SK-N-SH treated with all-trans-retinoic acid at 6 μM for 48 hours (cell line): ENCODE results near the gene EPHB4.

Experiments used
- ATAC-seq: fragments of 200-7000 bp; cut with Tn5 transposase; 3 replicates; pipeline ENCODE4 v1.9.1; 2020; ENCODE audit warnings: mild to moderate bottlenecking, moderate library complexity
- ARNTL ChIP-seq: fragments of 450-650 bp; formaldehyde crosslinking; IDR thresholded peaks from 2 replicates; pipeline ENCODE4 v1.5.0; 2020; ENCODE audit warnings: low read depth, mild to moderate bottlenecking, moderate library complexity, borderline replicate concordance
- CSDC2 ChIP-seq: fragments of 250-450 bp; sonication (Bioruptor Pico); IDR thresholded peaks from 2 replicates; pipeline ENCODE4 v1.5.0; 2020; ENCODE audit warnings: mild to moderate bottlenecking, moderate library complexity
- ESRRG ChIP-seq: fragments of 250-450 bp; sonication (Bioruptor Pico); IDR thresholded peaks from 2 replicates; pipeline ENCODE4 v1.6.1; 2021; ENCODE audit warnings: mild to moderate bottlenecking
- GLIS3 ChIP-seq: fragments of 250-450 bp; sonication (Bioruptor Pico); IDR thresholded peaks from 2 replicates; pipeline ENCODE4 v1.5.0; 2020; ENCODE audit warnings: mild to moderate bottlenecking, moderate library complexity
- ISL1 ChIP-seq: fragments of 250-450 bp; sonication (Bioruptor Pico); IDR thresholded peaks from 2 replicates; pipeline ENCODE4 v2.1.2; 2022; ENCODE audit warnings: mild to moderate bottlenecking, moderate library complexity
- OSR1 ChIP-seq: fragments of 250-450 bp; sonication (Bioruptor Pico); IDR thresholded peaks from 2 replicates; pipeline ENCODE4 v1.8.0; 2022; ENCODE audit warnings: moderate library complexity, mild to moderate bottlenecking, inconsistent platforms
- PPARA ChIP-seq: fragments of 250-450 bp; sonication (Bioruptor Pico); IDR thresholded peaks from 2 replicates; pipeline ENCODE4 v1.5.0; 2020; ENCODE audit warnings: mild to moderate bottlenecking, borderline replicate concordance
- RARB ChIP-seq: fragments of 250-450 bp; sonication (Bioruptor Pico); IDR thresholded peaks from 2 replicates; pipeline ENCODE4 v1.8.0; 2021; ENCODE audit warnings: mild to moderate bottlenecking, moderate library complexity
- SNAI2 ChIP-seq: fragments of 250-450 bp; sonication (Bioruptor Pico); IDR thresholded peaks from 2 replicates; pipeline ENCODE4 v1.5.0; 2020; ENCODE audit warnings: mild to moderate bottlenecking, moderate library complexity
- TCF4 ChIP-seq: fragments of 250-450 bp; sonication (Bioruptor Pico); IDR thresholded peaks from 2 replicates; pipeline ENCODE4 v1.8.0; 2021; ENCODE audit warnings: mild to moderate bottlenecking, moderate library complexity, borderline replicate concordance
- TOX ChIP-seq: fragments of 250-450 bp; sonication (Bioruptor Pico); IDR thresholded peaks from 2 replicates; pipeline ENCODE4 v1.8.0; 2021; ENCODE audit warnings: mild to moderate bottlenecking, moderate library complexity, borderline replicate concordance
- ZC3H10 ChIP-seq: fragments of 250-450 bp; sonication (Bioruptor Pico); IDR thresholded peaks from 2 replicates; pipeline ENCODE4 v1.5.1; 2021; ENCODE audit warnings: mild to moderate bottlenecking, moderate library complexity
- ZFP3 ChIP-seq: fragments of 250-450 bp; sonication (Bioruptor Pico); IDR thresholded peaks from 2 replicates; pipeline ENCODE4 v1.5.0; 2020; ENCODE audit warnings: mild to moderate bottlenecking, moderate library complexity
- ZFP30 ChIP-seq: fragments of 450-650 bp; formaldehyde crosslinking; IDR thresholded peaks from 2 replicates; pipeline ENCODE4 v1.5.0; 2022; ENCODE audit warnings: mild to moderate bottlenecking, moderate library complexity
- ZNF565 ChIP-seq: fragments of 450-650 bp; formaldehyde crosslinking; conservative IDR thresholded peaks from 2 replicates; pipeline ENCODE4 v1.5.0; 2020; ENCODE audit warnings: low read depth, mild to moderate bottlenecking, moderate library complexity
- ZNF70 ChIP-seq: fragments of 450-650 bp; formaldehyde crosslinking; IDR thresholded peaks from 2 replicates; pipeline ENCODE4 v1.5.0; 2020; ENCODE audit warnings: mild to moderate bottlenecking, moderate library complexity
- ZNF8 ChIP-seq: fragments of 450-650 bp; formaldehyde crosslinking; IDR thresholded peaks from 2 replicates; pipeline ENCODE4 v1.5.0; 2020; ENCODE audit warnings: mild to moderate bottlenecking, moderate library complexity
- TF ChIP-seq, protein P1 (sequence below): fragments of 250-450 bp; sonication (Bioruptor Pico); IDR thresholded peaks from 2 replicates; pipeline ENCODE4 v1.8.0; 2020; ENCODE audit warnings: mild to moderate bottlenecking, moderate library complexity, borderline replicate concordance
- TF ChIP-seq, protein P2 (sequence below): fragments of 250-450 bp; sonication (Bioruptor Pico); IDR thresholded peaks from 2 replicates; pipeline ENCODE4 v1.5.0; 2020; ENCODE audit warnings: mild to moderate bottlenecking, moderate library complexity
- TF ChIP-seq, protein P3 (sequence below): fragments of 250-450 bp; sonication (Bioruptor Pico); IDR thresholded peaks from 2 replicates; pipeline ENCODE4 v1.5.1; 2021; ENCODE audit warnings: mild to moderate bottlenecking, moderate library complexity
- TF ChIP-seq, protein P4 (sequence below): fragments of 250-450 bp; sonication (Bioruptor Pico); IDR thresholded peaks from 2 replicates; pipeline ENCODE4 v1.5.1; 2020; ENCODE audit warnings: low read depth, mild to moderate bottlenecking, moderate library complexity
- TF ChIP-seq, protein P5 (sequence below): fragments of 250-450 bp; sonication (Bioruptor Pico); IDR thresholded peaks from 2 replicates; pipeline ENCODE4 v1.8.0; 2021; ENCODE audit warnings: low read depth, mild to moderate bottlenecking, moderate library complexity, borderline replicate concordance

EPHB4 gene

DNA sequence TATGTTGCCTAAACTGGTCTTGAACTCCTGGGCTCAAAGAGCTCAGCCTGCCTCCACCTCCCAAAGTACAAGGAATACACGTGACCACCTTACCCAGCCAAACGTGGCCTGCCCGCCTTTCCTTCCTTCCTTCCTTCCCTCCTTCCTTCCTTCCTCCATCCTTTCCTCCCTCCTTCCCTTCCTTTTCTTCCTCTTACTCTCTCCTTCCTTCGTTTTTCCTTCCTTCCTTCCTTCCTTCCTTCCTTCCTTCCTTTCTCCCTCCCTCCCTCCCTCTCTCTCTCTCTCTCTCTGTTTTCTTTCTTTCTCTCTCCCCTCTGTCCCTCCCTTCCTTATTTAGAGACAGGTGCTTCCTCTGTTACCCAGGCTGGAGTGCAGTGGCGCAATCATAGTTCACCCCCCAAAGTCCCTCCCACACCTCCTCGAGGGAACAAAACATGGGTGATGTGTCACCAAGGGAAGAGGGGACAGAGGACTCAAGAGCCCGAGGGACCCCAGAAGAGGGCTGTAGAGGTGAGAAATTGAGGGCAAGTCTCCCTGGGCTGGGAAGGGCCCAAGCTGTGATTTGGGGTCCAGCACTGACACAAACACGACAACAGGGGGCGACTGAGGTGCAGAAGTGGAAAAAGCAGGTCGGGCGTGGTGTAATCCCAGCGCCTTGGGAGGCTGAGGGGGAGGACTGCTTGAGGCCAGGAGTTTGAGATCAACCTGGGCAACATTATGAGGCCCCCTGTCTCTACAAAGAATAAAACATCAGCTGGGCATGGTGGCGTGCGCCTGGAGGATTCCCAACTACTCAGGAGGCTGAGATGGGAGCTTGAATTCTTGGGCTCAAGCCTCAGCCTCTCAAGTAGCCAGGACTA is 28.1 kb downstream of the EPHB4 start:
- TF ChIP-seq, protein P1, sequence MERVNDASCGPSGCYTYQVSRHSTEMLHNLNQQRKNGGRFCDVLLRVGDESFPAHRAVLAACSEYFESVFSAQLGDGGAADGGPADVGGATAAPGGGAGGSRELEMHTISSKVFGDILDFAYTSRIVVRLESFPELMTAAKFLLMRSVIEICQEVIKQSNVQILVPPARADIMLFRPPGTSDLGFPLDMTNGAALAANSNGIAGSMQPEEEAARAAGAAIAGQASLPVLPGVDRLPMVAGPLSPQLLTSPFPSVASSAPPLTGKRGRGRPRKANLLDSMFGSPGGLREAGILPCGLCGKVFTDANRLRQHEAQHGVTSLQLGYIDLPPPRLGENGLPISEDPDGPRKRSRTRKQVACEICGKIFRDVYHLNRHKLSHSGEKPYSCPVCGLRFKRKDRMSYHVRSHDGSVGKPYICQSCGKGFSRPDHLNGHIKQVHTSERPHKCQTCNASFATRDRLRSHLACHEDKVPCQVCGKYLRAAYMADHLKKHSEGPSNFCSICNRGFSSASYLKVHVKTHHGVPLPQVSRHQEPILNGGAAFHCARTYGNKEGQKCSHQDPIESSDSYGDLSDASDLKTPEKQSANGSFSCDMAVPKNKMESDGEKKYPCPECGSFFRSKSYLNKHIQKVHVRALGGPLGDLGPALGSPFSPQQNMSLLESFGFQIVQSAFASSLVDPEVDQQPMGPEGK = no peak
- TF ChIP-seq RARB (CRISPR knock-in tag) (no peak), ARNTL (CRISPR knock-in tag) (no peak), GLIS3 (CRISPR knock-in tag) (no peak), ZC3H10 (CRISPR knock-in tag) (no peak), TOX (CRISPR knock-in tag) (no peak), TCF4 (CRISPR knock-in tag) (no peak), ZNF70 (no peak), ZNF565 (CRISPR knock-in tag) (no peak), OSR1 (CRISPR knock-in tag) (no peak), ZFP30 (CRISPR knock-in tag) (no peak)
- TF ChIP-seq, protein P2, sequence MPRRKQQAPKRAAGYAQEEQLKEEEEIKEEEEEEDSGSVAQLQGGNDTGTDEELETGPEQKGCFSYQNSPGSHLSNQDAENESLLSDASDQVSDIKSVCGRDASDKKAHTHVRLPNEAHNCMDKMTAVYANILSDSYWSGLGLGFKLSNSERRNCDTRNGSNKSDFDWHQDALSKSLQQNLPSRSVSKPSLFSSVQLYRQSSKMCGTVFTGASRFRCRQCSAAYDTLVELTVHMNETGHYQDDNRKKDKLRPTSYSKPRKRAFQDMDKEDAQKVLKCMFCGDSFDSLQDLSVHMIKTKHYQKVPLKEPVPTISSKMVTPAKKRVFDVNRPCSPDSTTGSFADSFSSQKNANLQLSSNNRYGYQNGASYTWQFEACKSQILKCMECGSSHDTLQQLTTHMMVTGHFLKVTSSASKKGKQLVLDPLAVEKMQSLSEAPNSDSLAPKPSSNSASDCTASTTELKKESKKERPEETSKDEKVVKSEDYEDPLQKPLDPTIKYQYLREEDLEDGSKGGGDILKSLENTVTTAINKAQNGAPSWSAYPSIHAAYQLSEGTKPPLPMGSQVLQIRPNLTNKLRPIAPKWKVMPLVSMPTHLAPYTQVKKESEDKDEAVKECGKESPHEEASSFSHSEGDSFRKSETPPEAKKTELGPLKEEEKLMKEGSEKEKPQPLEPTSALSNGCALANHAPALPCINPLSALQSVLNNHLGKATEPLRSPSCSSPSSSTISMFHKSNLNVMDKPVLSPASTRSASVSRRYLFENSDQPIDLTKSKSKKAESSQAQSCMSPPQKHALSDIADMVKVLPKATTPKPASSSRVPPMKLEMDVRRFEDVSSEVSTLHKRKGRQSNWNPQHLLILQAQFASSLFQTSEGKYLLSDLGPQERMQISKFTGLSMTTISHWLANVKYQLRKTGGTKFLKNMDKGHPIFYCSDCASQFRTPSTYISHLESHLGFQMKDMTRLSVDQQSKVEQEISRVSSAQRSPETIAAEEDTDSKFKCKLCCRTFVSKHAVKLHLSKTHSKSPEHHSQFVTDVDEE = no peak
- TF ChIP-seq, protein P3, sequence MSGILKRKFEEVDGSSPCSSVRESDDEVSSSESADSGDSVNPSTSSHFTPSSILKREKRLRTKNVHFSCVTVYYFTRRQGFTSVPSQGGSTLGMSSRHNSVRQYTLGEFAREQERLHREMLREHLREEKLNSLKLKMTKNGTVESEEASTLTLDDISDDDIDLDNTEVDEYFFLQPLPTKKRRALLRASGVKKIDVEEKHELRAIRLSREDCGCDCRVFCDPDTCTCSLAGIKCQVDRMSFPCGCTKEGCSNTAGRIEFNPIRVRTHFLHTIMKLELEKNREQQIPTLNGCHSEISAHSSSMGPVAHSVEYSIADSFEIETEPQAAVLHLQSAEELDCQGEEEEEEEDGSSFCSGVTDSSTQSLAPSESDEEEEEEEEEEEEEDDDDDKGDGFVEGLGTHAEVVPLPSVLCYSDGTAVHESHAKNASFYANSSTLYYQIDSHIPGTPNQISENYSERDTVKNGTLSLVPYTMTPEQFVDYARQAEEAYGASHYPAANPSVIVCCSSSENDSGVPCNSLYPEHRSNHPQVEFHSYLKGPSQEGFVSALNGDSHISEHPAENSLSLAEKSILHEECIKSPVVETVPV (CRISPR knock-in tag) = no peak
- peak; percentile 52 for ATAC-seq

DNA sequence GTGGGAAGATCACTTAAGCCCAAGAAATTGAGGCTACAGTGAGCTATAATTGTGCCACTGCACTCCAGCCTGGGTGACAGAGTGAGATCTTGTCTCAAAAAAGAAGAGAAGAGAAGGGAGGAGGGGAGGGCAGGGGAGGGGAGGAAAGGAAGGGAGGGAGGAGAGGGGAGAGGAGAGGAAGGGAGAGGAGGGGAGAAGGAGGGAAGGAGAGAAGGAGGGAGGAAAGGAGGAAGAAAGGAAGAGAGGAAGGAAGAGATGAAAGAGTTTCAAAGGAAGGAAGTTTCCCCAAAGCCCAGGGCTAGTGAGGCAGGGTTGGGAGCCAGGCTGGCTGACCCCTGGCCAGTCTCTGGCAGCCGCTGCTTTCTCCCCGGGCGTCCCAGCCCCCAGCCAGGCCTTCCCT is 32.6 kb downstream of the EPHB4 start:
- TF ChIP-seq ZNF565 (CRISPR knock-in tag) (no peak), ISL1 (CRISPR knock-in tag) (no peak), ARNTL (CRISPR knock-in tag) (no peak), ESRRG (CRISPR knock-in tag) (no peak), CSDC2 (CRISPR knock-in tag) (no peak), ZC3H10 (CRISPR knock-in tag) (no peak), ZFP3 (CRISPR knock-in tag) (no peak), PPARA (CRISPR knock-in tag) (no peak), SNAI2 (CRISPR knock-in tag) (no peak), OSR1 (CRISPR knock-in tag) (no peak), ZNF8 (no peak), TOX (CRISPR knock-in tag) (no peak), ZFP30 (CRISPR knock-in tag) (no peak), RARB (CRISPR knock-in tag) (no peak)
- TF ChIP-seq, protein P2 = no peak
- TF ChIP-seq, protein P4, sequence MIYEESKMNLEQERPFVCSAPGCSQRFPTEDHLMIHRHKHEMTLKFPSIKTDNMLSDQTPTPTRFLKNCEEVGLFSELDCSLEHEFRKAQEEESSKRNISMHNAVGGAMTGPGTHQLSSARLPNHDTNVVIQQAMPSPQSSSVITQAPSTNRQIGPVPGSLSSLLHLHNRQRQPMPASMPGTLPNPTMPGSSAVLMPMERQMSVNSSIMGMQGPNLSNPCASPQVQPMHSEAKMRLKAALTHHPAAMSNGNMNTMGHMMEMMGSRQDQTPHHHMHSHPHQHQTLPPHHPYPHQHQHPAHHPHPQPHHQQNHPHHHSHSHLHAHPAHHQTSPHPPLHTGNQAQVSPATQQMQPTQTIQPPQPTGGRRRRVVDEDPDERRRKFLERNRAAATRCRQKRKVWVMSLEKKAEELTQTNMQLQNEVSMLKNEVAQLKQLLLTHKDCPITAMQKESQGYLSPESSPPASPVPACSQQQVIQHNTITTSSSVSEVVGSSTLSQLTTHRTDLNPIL = no peak
- TF ChIP-seq, protein P5, sequence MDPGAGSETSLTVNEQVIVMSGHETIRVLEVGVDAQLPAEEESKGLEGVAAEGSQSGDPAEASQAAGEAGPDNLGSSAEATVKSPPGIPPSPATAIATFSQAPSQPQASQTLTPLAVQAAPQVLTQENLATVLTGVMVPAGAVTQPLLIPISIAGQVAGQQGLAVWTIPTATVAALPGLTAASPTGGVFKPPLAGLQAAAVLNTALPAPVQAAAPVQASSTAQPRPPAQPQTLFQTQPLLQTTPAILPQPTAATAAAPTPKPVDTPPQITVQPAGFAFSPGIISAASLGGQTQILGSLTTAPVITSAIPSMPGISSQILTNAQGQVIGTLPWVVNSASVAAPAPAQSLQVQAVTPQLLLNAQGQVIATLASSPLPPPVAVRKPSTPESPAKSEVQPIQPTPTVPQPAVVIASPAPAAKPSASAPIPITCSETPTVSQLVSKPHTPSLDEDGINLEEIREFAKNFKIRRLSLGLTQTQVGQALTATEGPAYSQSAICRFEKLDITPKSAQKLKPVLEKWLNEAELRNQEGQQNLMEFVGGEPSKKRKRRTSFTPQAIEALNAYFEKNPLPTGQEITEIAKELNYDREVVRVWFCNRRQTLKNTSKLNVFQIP (CRISPR knock-in tag) = no peak
- TF ChIP-seq, protein P1 = no peak
- TF ChIP-seq, all 23 proteins: peak for 0
- no peak for ATAC-seq
